SK-N-MC (cell line): ENCODE results near the gene HIPK4.

Experiments
- DNase-seq: peaks from one replicate; pipeline ENCODE4 v3.0.0-alpha.2; 2011; ENCODE audit warnings: low read depth, low spot score
- H3K27ac ChIP-seq: fragments of 200-600 bp; sonication (generic); 2 replicates; pipeline ENCODE4 v1.5.1; 2016; ENCODE audit warnings: mixed run types
- H3K36me3 ChIP-seq: fragments of 200-600 bp; sonication (generic); 2 replicates; pipeline ENCODE4 v1.6.1; 2017; ENCODE audit warnings: antibody characterized with exemption, low read length, mixed read lengths; ENCODE audit not compliant: insufficient read depth
- H3K4me3 ChIP-seq: fragments of 200-600 bp; sonication (generic); 2 replicates; pipeline ENCODE4 v1.5.1; 2016
- H3K9ac ChIP-seq: fragments of 200-600 bp; sonication (generic); 2 replicates; pipeline ENCODE4 v1.8.0; 2017; ENCODE audit warnings: mixed run types, mixed read lengths; ENCODE audit not compliant: insufficient read length
- H3K9me3 ChIP-seq: fragments of 200-600 bp; sonication (generic); 2 replicates; pipeline ENCODE4 v1.6.1; 2017; ENCODE audit warnings: low read depth, mild to moderate bottlenecking, antibody characterized with exemption, low read length, moderate library complexity, mixed read lengths
- EZH2 ChIP-seq: fragments of 200-600 bp; sonication (generic); IDR thresholded peaks from one replicate; pipeline ENCODE4 v1.6.1; 2017; ENCODE audit warnings: antibody characterized with exemption
- FOXP2 ChIP-seq: optimal IDR thresholded peaks from 2 replicates; pipeline ENCODE3; 2011; ENCODE audit warnings: mild to moderate bottlenecking, moderate library complexity; ENCODE audit not compliant: insufficient read depth; ENCODE audit errors: extremely low read length, control extremely low read depth
- POLR2AphosphoS5 ChIP-seq: IDR thresholded peaks from 2 replicates; pipeline ENCODE4 v1.6.1; 2012; ENCODE audit warnings: mild to moderate bottlenecking, low read depth, low read length, borderline replicate concordance

The HIPK4 gene

DNA sequence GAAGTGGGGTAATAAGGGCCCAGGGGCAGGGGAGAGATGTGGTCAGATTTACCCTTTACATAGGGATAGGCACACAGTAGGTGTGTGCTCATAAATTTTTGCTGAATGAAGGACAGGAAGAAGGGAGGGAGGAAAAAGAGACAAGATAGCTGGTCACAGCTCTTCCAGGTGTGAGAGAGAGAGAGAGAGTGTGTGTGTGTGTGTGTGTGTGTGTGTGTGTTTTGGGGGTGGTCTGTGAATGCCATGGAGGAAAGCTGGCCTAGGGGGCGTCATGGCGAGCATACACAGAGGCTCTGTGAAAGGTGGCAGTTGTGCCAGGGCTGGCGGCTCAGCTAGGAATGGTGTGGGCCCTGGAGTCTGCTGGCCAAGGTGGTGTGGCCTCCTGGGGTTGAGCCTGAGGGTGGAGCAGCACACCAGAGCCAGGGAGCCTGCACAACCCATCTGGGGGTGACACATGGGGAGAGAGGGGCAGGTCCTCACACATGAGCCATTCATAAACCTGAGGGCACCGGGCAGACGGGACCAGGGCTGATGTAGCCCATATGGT lies 29.2 kb upstream of the HIPK4 start:
- no peak overlapping the region for H3K27ac ChIP-seq
- H3K4me3 ChIP-seq: no peak overlapping the region
- no peak for DNase-seq
- H3K9me3 ChIP-seq: no peaks in the 10 kb centered on the region
- TF ChIP-seq EZH2 (no peak), POLR2AphosphoS5 (no peak), FOXP2 (no peak)
- no peak overlapping the region for H3K9ac ChIP-seq
- H3K36me3 ChIP-seq: peaks cover 6% of the 10 kb centered on the region; the same call in 1 of the 2 replicates

DNA sequence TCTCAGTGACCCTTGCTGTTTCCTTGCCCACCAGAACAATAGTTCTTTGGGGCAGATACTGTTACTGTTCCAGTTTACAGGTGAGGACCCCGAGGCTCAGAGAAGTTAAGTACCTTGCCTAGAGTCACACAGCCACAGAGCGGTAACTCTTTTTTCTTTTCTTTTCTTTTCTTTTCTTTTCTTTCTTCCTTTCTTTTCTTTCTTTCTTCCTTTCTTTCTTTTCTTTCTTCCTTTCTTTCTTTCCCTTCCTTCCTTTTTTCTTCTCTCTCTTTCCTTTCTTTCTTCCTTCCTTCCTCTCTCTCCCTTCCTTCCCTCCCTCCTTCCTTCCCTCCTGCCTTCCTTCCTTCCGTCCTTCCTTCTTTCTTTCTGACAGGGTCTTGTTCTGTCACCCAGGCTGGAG lies 28.1 kb upstream of the HIPK4 start:
- Histone ChIP-seq H3K9ac (no peak overlapping the region), H3K4me3 (no peak overlapping the region), H3K9me3 (no peaks in the 10 kb centered on the region), H3K36me3 (peaks cover 6% of the 10 kb centered on the region; the same call in 1 of the 2 replicates), H3K27ac (peak overlapping the region; percentile 3; the same call in 1 of the 2 replicates)
- no peak for DNase-seq
- TF ChIP-seq EZH2 (no peak), FOXP2 (no peak), POLR2AphosphoS5 (no peak)

DNA sequence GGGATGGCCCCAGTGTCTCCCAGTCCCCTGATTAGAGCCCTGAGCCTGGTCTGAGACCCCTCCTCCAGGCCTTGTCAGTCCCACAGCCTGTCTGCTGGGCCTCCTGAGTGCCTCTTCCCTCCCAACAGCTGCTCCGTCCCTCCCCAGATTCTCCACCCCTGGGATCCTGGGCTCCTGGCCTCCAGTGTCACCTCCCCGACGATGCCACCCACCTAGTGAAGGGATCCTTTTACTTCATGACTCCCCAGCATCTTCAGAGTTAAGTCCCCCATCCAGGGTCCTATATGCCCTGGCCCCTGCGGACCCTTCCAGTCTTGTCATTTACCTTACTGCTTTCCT lies 27.6 kb upstream of the HIPK4 start:
- Histone ChIP-seq H3K4me3 (no peak overlapping the region), H3K36me3 (peaks cover 2% of the 10 kb centered on the region; the same call in 1 of the 2 replicates), H3K9ac (no peak overlapping the region), H3K9me3 (no peaks in the 10 kb centered on the region), H3K27ac (no peak overlapping the region)
- TF ChIP-seq FOXP2: no peak
- no peak for TF ChIP-seq EZH2
- no peak for TF ChIP-seq POLR2AphosphoS5
- no peak for DNase-seq

DNA sequence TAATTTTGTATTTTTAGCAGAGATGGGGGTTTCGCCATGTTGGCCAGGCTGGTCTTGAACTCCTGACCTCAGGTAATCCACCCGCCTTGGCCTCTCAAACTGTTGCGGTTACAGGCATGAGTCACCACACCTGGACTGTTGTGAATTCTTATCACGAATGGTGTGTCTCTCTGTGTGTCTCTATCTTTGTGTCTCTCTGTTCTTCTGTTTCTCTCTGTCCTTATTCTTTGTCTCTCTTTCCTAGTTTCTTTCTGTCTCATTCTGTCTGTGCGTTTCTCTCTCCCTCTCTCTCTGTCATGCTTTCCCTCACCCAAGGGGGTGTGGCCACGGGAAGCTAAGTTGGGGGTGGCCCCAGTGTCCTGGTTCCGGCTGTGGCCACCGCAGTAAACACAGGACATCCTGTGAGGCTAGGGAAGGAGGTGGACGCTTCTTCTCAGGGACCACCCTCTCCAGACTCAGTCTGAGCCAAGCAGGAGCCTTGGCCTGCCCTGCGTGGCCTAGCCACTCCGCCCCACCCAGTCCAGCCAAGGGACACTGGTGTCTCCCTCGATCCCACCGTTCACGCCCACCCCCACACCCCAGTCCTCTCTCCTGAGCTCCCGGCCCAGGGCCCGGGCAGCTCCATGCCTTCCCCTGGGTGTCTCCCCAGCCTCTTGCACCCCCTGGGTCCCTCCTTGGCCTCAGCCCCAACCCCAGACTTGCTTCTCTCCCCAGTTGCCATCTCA lies 27.1 kb upstream of the HIPK4 start:
- H3K9me3 ChIP-seq: no peaks in the 10 kb centered on the region
- no peak for TF ChIP-seq FOXP2
- no peak for TF ChIP-seq POLR2AphosphoS5
- TF ChIP-seq EZH2: no peak
- no peaks in the 10 kb centered on the region for H3K36me3 ChIP-seq
- no peak for DNase-seq
- no peak overlapping the region for H3K4me3 ChIP-seq
- H3K27ac ChIP-seq: peak overlapping the region; percentile 42; the same call in 1 of the 2 replicates
- peak overlapping the region; percentile 32 for H3K9ac ChIP-seq

DNA sequence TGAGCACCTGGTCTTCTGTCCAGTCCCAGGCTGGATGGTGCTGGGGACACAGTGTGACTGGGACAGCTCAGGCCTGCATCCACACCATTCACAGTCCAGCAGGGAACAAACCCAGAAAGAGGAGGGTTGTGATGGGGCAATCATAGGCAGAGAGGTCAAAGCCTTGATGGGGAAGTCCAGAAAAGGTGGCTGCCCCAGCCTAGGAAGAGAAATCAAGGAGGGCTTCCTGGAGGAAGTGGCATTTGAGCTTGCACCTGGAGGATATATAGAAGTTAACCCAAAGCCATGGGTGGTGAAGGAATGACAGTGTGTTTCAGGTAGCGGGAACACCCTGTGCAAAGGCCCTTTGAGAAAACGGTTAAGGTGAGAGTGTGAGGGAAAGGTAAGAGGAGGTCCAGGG lies 25.8 kb upstream of the HIPK4 start:
- no peaks in the 10 kb centered on the region for H3K9me3 ChIP-seq
- no peak for DNase-seq
- H3K36me3 ChIP-seq: no peaks in the 10 kb centered on the region
- H3K27ac ChIP-seq: no peak overlapping the region
- H3K4me3 ChIP-seq: no peak overlapping the region
- no peak for TF ChIP-seq POLR2AphosphoS5
- TF ChIP-seq FOXP2: no peak
- no peak for TF ChIP-seq EZH2
- no peak overlapping the region for H3K9ac ChIP-seq

DNA sequence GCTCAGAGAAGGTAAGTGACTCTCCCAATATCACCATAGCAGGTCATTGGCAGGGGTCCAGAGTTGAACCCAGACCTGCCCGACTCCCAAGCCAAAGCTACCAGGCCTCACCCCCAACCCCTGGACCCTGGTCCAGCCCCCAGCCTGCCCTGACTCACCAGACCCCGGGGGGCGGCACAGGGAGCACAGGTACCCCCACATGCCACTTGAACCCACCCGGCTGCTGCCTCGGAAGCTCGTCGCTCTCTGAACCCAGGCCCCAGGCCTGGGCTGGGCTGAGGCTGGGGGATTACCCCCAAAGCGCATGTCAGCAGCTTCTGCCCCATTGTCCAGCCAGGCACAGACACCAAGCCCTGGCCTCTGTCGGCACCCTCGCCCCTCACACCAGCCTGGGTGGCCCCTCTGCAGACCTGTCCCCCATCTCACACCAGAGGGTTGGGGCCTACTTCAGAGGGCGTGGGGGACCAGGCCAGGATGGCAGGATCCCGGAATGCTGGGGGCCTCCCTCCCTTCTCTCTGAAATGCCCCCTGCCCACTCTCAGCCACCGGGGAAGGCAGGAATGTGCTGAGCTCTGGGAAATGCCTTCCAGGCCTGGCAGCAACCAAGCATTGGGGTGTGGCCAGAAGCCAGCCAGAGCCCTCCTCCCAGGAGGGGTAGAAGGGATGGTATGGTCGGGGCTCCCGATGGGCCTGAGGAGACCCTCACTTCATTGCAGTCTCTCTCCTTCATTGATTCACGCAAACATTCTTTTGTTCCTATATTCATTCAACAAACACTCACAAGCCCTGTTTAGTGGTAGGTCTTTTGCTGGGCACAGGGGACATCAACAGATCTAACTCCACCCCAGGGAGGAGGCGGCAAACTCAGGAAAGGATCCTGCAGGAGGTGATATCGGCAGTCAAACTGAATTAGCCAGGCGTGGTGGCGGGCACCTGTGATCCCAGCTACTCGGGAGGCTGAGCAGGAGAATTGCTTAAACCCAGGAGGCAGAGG lies 24.9 kb upstream of the HIPK4 start:
- Histone ChIP-seq H3K4me3 (peak overlapping the region; percentile 47; the same call in 1 of the 2 replicates), H3K9ac (peak overlapping the region; percentile 61), H3K27ac (peak overlapping the region; percentile 84), H3K36me3 (no peaks in the 10 kb centered on the region), H3K9me3 (no peaks in the 10 kb centered on the region)
- TF ChIP-seq FOXP2: no peak
- no peak for TF ChIP-seq EZH2
- no peak for TF ChIP-seq POLR2AphosphoS5
- DNase-seq: no peak

DNA sequence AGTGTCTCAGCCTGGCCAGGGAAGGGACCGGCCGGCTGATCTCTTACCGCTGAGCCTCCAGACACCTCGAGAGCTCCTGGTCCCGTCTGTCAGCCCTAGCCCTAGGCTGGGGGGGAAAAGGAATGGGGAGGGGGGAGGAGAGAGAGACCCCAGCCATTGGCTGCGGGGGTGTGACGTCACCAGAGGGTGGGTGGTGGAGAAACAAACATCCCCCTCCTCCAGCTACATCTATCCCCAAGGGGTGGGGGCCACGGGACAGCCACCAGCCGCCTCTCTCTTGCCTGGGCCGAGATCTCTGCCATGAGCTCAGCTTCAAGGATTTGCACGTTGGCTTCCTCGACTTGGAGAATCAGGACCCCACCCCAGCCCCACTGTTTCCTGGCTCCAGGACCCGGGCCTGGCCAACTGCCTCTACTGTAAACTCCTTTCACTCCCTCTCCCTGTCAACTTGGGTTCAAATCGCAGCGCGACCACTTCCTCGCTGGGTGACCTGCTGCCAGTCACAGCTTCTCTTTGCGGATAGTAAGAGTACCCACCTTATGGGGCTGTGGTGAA lies 23.4 kb upstream of the HIPK4 start, which contains the start of gene PRX:
TSS of gene PRX (minus strand) at position 88 of the 555 bp plus-strand sequence. CDS start 5,446 bp downstream, outside the sequence.
- DNase-seq: no peak
- Histone ChIP-seq H3K4me3 (no peak within 1 kb of the TSS), H3K9ac (peak within 1 kb of the TSS; percentile 62), H3K27ac (peak within 1 kb of the TSS; percentile 53), H3K9me3 (no peaks in the 10 kb centered on the region), H3K36me3 (no peaks in the 10 kb centered on the region)
- TF ChIP-seq EZH2 (no peak), POLR2AphosphoS5 (no peak), FOXP2 (no peak)

DNA sequence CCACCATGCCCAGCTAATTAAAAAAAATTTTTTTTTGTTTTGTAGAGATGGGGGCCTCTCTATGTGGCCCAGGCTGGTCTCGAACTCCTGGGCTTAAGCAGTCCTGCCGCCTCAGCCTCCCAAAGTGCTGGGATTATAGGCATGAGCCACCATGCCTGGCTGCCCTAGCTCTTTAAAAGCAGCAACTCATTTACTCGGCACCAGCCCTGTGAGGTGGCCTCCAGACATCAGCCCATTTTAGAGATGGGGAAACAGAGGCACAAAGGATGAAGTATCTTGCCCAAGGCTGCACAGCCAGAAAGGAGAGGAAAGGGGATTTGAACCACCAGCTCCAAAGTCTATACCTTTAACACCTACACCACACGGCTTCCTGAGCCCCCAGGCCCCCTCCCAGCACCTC lies 22.9 kb upstream of the HIPK4 start:
- TF ChIP-seq POLR2AphosphoS5 (no peak), FOXP2 (no peak), EZH2 (no peak)
- Histone ChIP-seq H3K9ac (no peak overlapping the region), H3K36me3 (no peaks in the 10 kb centered on the region), H3K9me3 (no peaks in the 10 kb centered on the region), H3K27ac (no peak overlapping the region), H3K4me3 (no peak overlapping the region)
- no peak for DNase-seq
